Liver (tissue), 9 donors: ENCODE measurements around the gene RYR2. TPM values are rescaled to one million over a fixed set of nuclear protein-coding genes. Genes with fewer than 3 reads are reported as not detected.

ENCODE experiments used
- DNase-seq: peaks from one replicate; pipeline ENCODE4 v3.0.0-alpha.2; 2017; ENCODE audit warnings: low spot score
- H3K27ac ChIP-seq, 2 donors: one replicate each; pipeline ENCODE4 v1.7.0; 2013; ENCODE audit warnings: inconsistent platforms in 2 of 2, low read length in 2 of 2, control low read depth in 1 of 2, low read depth in 1 of 2, mild to moderate bottlenecking in 1 of 2
- H3K27me3 ChIP-seq, 4 donors: one replicate each; pipeline versions ENCODE4 v1.6.1 to v1.7.0; 2013; ENCODE audit warnings: low read length in 3 of 4, inconsistent platforms in 1 of 4, mild to moderate bottlenecking in 1 of 4, moderate library complexity in 1 of 4; ENCODE audit not compliant: control insufficient read depth in 4 of 4, insufficient read depth in 4 of 4
- H3K36me3 ChIP-seq, 4 donors: one replicate each; pipeline versions ENCODE4 v1.6.1 to v1.7.0; 2013; ENCODE audit warnings: low read length in 3 of 4, mild to moderate bottlenecking in 3 of 4, low read depth in 1 of 4, moderate library complexity in 1 of 4; ENCODE audit not compliant: control insufficient read depth in 4 of 4, insufficient read depth in 3 of 4
- H3K4me1 ChIP-seq, 4 donors: one replicate each; pipeline versions ENCODE4 v1.6.1 to v1.7.0; 2013; ENCODE audit warnings: low read length in 3 of 4, mild to moderate bottlenecking in 3 of 4, moderate library complexity in 1 of 4; ENCODE audit not compliant: control insufficient read depth in 4 of 4, insufficient read depth in 4 of 4
- H3K4me3 ChIP-seq, 3 donors: one replicate each; pipeline versions ENCODE4 v1.6.1 to v1.7.0; 2013; ENCODE audit warnings: low read length in 3 of 3, control low read depth in 1 of 3, low read depth in 1 of 3, mild to moderate bottlenecking in 1 of 3
- H3K9ac ChIP-seq, 2 donors: one replicate each; pipeline ENCODE4 v1.7.0; 2013; ENCODE audit warnings: low read length in 2 of 2, mild to moderate bottlenecking in 2 of 2, moderate library complexity in 2 of 2, control low read depth in 1 of 2, low read depth in 1 of 2
- H3K9me3 ChIP-seq, 4 donors: one replicate each; pipeline versions ENCODE4 v1.6.1 to v1.7.0; 2013; ENCODE audit warnings: low read length in 3 of 4; ENCODE audit not compliant: control insufficient read depth in 4 of 4
- ATF3 ChIP-seq: IDR thresholded peaks from 2 replicates; pipeline ENCODE4 v1.6.1; 2016; ENCODE audit warnings: antibody characterized with exemption
- CTCF ChIP-seq: fragments of 150-350 bp; IDR thresholded peaks from 2 replicates; pipeline ENCODE4 v1.5.1; 2017; ENCODE audit warnings: improper control_type of control experiment, low read depth, low read length; ENCODE audit not compliant: missing input control
- EGR1 ChIP-seq, 2 donors: IDR thresholded peaks; 2 replicates each; pipeline ENCODE4 v1.6.1; 2016 to 2018; ENCODE audit warnings: antibody characterized with exemption in 2 of 2, low read depth in 2 of 2
- FOXA1 ChIP-seq: IDR thresholded peaks from 2 replicates; pipeline ENCODE4 v1.6.1; 2016; ENCODE audit warnings: antibody characterized with exemption
- FOXA2 ChIP-seq: IDR thresholded peaks from 2 replicates; pipeline ENCODE4 v1.6.1; 2016; ENCODE audit warnings: antibody characterized with exemption
- GABPA ChIP-seq, 2 donors: IDR thresholded peaks in 1 of 2; conservative IDR thresholded peaks in 1 of 2; 2 replicates each; pipeline ENCODE4 v1.6.1; 2016; ENCODE audit warnings: antibody characterized with exemption in 2 of 2, mild to moderate bottlenecking in 1 of 2, moderate library complexity in 1 of 2
- JUND ChIP-seq, 2 donors: IDR thresholded peaks; 2 replicates each; pipeline ENCODE4 v1.6.1; 2016; ENCODE audit warnings: antibody characterized with exemption in 2 of 2
- MAX ChIP-seq: IDR thresholded peaks from 2 replicates; pipeline ENCODE4 v1.6.1; 2016; ENCODE audit warnings: antibody characterized with exemption
- NR2F2 ChIP-seq: IDR thresholded peaks from 2 replicates; pipeline ENCODE4 v1.6.1; 2016; ENCODE audit warnings: antibody characterized with exemption
- RAD21 ChIP-seq, 2 donors: IDR thresholded peaks; 2 replicates each; pipeline ENCODE4 v1.6.1; 2016; ENCODE audit warnings: antibody characterized with exemption in 2 of 2, mild to moderate bottlenecking in 2 of 2
- REST ChIP-seq: IDR thresholded peaks from 2 replicates; pipeline ENCODE4 v1.6.1; 2016; ENCODE audit warnings: antibody characterized with exemption, mild to moderate bottlenecking
- RXRA ChIP-seq, 2 donors: IDR thresholded peaks; 2 replicates each; pipeline ENCODE4 v1.6.1; 2017 to 2018; ENCODE audit warnings: antibody characterized with exemption in 2 of 2, mild to moderate bottlenecking in 1 of 2
- SP1 ChIP-seq: IDR thresholded peaks from 2 replicates; pipeline ENCODE4 v1.6.1; 2018; ENCODE audit warnings: antibody characterized with exemption, mild to moderate bottlenecking
- TAF1 ChIP-seq: conservative IDR thresholded peaks from 2 replicates; pipeline ENCODE4 v1.6.1; 2016; ENCODE audit warnings: antibody characterized with exemption, mild to moderate bottlenecking
- YY1 ChIP-seq: IDR thresholded peaks from 2 replicates; pipeline ENCODE4 v1.6.1; 2016; ENCODE audit warnings: antibody characterized with exemption, mild to moderate bottlenecking
- ZBTB33 ChIP-seq: IDR thresholded peaks from 2 replicates; pipeline ENCODE4 v1.6.1; 2016; ENCODE audit warnings: antibody characterized with exemption
- WGBS: extraction: QIAGEN DNeasy Blood & Tissue Kit; methylation state at CpG from one replicate; pipeline ENCODE4 v1.1.7; 2013; 5-methylcytosine and 5-hydroxymethylcytosine counted together
- polyA plus RNA-seq, 2 donors: library from polyadenylated mRNA; stranded (reverse) in 1 of 2; unstranded in 1 of 2; fragments of 200-250 nt in 1 of 2; fragments of >200 nt in 1 of 2; fragmentation: Nextera tagmentation in 1 of 2; extraction: Ambion mirVana in 1 of 2; gene quantifications; one replicate each; pipeline versions ENCODE4 v1.2.1 to v1.2.3, GENCODE V29; 2013 to 2015
- total RNA-seq, 2 donors: library from RNA; depleted of rRNA; stranded (reverse); fragments of >200 nt; gene quantifications; one replicate each; pipeline ENCODE4 v1.2.3, GENCODE V29; 2014
- donor health status: healthy.
- donor health status: healthy.
- donor health status: healthy.
- donor health status: healthy.
- donor health status: healthy.

RYR2 gene
- total and polyA plus RNA-seq, 4 donors, result 0.06 to 0.75 (median 0.31) TPM

- Histone ChIP-seq H3K9me3 (no peaks in the 10 kb centered on the region), H3K27me3 (peaks cover 0 to 2% (median 1%) of the 10 kb centered on the region in 4 donors), H3K4me3 (no peak overlapping the region), H3K9ac (no peak overlapping the region), H3K27ac (no peak overlapping the region), H3K36me3 (no peaks in the 10 kb centered on the region), H3K4me1 (no peaks in the 10 kb centered on the region)
- WGBS, result 71% methylated on average over 8 of the region's 8 CpGs
- DNase-seq, result no peak
- TF ChIP-seq FOXA2 (no peak), REST (no peak), SP1 (no peak), MAX (no peak), YY1 (no peak), CTCF (no peak), GABPA (IDR thresholded peaks at IDR 0.05 in 1 of 2, conservative IDR thresholded peaks at IDR 0.05 in 1 of 2) (no peak), TAF1 (no peak), EGR1 (IDR thresholded peaks at IDR 0.05; ENCODE audit: low read depth in 2 of 2) (no peak)
These were observed 97.7 kb downstream of the RYR2 start for GRCh38 chr1:237139732-237140131.

GRCh38 chr1:237140986-237141385, 99.0 kb downstream of the RYR2 start:
- H3K4me3 ChIP-seq, result no peak overlapping the region
- no peaks in the 10 kb centered on the region for H3K4me1 ChIP-seq
- no peaks in the 10 kb centered on the region for H3K36me3 ChIP-seq
- DNase-seq, result no peak
- 63% methylated on average over 1 of the region's 1 CpG for WGBS
- TF ChIP-seq CTCF, result no peak
- TF ChIP-seq RXRA (IDR thresholded peaks at IDR 0.05), result no peak
- no peak for TF ChIP-seq RAD21 (IDR thresholded peaks at IDR 0.05)
- TF ChIP-seq TAF1, result no peak
- no peak for TF ChIP-seq NR2F2
- no peak for TF ChIP-seq FOXA1
- no peak for TF ChIP-seq REST
- no peak for TF ChIP-seq FOXA2
- no peak for TF ChIP-seq ZBTB33
- no peak for TF ChIP-seq JUND (IDR thresholded peaks at IDR 0.05)
- TF ChIP-seq EGR1 (IDR thresholded peaks at IDR 0.05; ENCODE audit: low read depth in 2 of 2), result no peak
- TF ChIP-seq GABPA (IDR thresholded peaks at IDR 0.05 in 1 of 2, conservative IDR thresholded peaks at IDR 0.05 in 1 of 2), result no peak
- no peak for TF ChIP-seq MAX
- TF ChIP-seq ATF3, result no peak
- no peak overlapping the region for H3K27ac ChIP-seq
- no peak overlapping the region for H3K9ac ChIP-seq
- H3K27me3 ChIP-seq, result peaks cover 0 to 2% (median 1%) of the 10 kb centered on the region in 4 donors
- H3K9me3 ChIP-seq, result no peaks in the 10 kb centered on the region
